IPS DF 6.9 (cell line): Measurements from ENCODE around the gene INPP5A.

Source experiments
- DNase-seq: peaks from one replicate; pipeline ENCODE4 v3.0.0-alpha.2; 2013; ENCODE audit warnings: low read depth, low spot score
- H3K27ac ChIP-seq: one replicate; pipeline ENCODE4 v1.5.1; 2013; ENCODE audit warnings: low read length, control low read depth
- H3K27me3 ChIP-seq: 2 replicates; pipeline ENCODE4 v1.6.1; 2013; ENCODE audit warnings: mild to moderate bottlenecking, low read length; ENCODE audit not compliant: control insufficient read depth, insufficient read depth
- H3K36me3 ChIP-seq: 2 replicates; pipeline ENCODE4 v1.6.1; 2013; ENCODE audit warnings: low read length; ENCODE audit not compliant: control insufficient read depth, insufficient read depth
- H3K4me1 ChIP-seq: 2 replicates; pipeline ENCODE4 v1.6.1; 2013; ENCODE audit warnings: low read length; ENCODE audit not compliant: control insufficient read depth, insufficient read depth
- H3K4me3 ChIP-seq: 2 replicates; pipeline ENCODE4 v1.5.1; 2013; ENCODE audit warnings: mild to moderate bottlenecking, low read length
- H3K9me3 ChIP-seq: 2 replicates; pipeline ENCODE4 v1.6.1; 2013; ENCODE audit warnings: low read length, inconsistent platforms; ENCODE audit not compliant: control insufficient read depth, insufficient read depth
- WGBS: extraction: QIAGEN DNeasy Blood & Tissue Kit; methylation state at CpG from one replicate; pipeline ENCODE4 v1.1.7; 2013; ENCODE audit warnings: mixed read lengths, missing lambda C conversion rate; ENCODE audit not compliant: insufficient read length, insufficient coverage; 5-methylcytosine and 5-hydroxymethylcytosine counted together

INPP5A gene

DNA sequence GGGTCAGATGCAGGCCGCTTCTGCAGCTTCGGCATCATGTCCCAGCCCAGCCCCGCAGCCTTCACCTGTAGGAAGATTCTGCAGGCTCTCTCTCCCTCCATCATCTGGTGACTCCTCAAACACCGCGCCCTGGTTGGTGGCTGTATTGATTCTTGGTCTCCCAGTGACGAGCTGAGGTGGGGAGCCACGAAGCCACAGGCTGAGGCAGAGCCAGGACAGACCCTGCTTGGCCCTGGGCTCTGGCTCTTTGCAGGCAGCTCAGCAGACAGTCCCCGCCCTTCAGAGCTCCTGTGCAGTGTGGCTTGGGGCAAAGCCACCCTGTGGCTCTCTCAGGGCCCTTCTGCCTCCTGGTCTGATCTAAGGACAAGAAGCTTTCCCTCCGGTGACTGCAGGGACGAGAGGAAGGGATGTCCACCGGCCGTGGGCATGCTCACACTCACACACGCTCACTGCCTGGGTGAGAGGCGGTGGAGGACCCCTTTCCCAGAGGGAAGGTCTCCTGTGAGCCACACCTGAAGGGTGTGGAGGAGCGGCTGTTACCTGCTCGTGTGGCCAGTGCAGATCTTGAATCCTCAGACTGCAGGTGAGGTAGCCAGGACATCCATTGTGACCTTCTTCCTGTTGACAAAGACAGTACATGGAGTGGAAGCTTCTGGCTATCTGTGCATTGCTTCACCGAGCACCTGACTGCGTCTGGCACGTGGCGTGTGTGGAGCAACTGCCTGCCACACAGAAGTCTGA, 79.6 kb downstream of the INPP5A start:
- Histone ChIP-seq H3K27me3 (no peaks in the 10 kb centered on the region), H3K4me3 (no peak overlapping the region), H3K27ac (no peak overlapping the region), H3K4me1 (no peaks in the 10 kb centered on the region; the same call in 1 of the 2 replicates), H3K36me3 (no peaks in the 10 kb centered on the region; the same call in 1 of the 2 replicates), H3K9me3 (no peaks in the 10 kb centered on the region; the same call in 1 of the 2 replicates)
- no CpG with 5 or more reads among the region's 20 CpGs for WGBS
- no peak for DNase-seq

DNA sequence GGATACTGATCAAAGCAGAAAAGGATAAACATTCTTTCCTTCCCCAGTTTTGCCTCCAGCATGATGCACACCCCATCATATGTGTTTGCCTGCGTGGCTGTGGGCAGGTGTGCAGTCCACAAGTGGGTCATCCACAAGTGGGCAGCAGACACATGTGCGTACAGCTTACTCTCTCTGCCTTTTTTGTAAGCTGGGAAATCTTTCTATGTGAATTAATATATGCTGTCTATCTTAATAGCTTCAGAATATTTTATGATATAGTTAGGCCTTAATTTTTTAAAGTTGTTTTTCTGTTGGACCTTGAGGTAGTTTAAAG, 80.1 kb downstream of the INPP5A start:
- H3K36me3 ChIP-seq = no peaks in the 10 kb centered on the region; the same call in 1 of the 2 replicates
- H3K4me1 ChIP-seq = no peaks in the 10 kb centered on the region
- no peak for DNase-seq
- no peaks in the 10 kb centered on the region; the same call in 1 of the 2 replicates for H3K9me3 ChIP-seq
- H3K27me3 ChIP-seq = no peaks in the 10 kb centered on the region
- WGBS = no CpG with 5 or more reads among the region's 2 CpGs
- H3K27ac ChIP-seq = no peak overlapping the region
- H3K4me3 ChIP-seq = no peak overlapping the region

DNA sequence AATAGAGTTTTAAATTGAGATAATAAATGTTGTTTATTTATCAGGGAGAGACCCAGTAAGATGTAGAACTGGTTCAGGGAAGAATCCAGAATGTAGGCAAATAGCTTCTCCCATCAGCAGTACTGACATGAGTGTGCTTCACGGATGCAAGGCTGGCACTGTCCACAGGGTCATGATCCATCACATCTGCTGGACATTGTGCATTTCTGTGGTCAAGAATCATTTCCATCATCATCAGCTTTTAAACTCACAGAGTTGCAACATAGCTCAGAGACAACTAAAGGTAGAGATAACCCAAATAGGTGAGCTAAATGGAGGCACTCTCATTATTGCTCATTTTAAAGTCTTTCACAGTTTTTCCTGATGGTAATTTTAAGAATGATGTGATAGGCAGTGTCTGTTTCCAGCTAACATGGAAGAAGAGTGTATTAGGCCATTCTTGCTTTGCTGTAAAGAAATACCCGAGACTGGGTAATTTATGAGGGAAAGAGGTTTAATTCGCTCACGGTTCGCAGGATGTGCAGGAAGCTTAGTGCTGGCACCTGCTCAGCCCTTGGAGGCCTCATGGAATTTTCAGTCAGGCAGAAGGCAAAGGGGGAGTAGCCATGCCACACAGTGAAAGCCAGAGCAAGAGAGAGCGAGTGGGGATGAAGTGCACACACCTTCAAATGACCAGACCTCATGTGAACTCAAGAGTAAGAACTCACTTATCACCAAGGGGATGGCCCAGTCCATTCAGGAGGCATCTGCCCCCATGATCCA, 80.8 kb downstream of the INPP5A start:
- no peak for DNase-seq
- Histone ChIP-seq H3K36me3 (no peaks in the 10 kb centered on the region; the same call in 1 of the 2 replicates), H3K4me1 (no peaks in the 10 kb centered on the region), H3K9me3 (no peaks in the 10 kb centered on the region; the same call in 1 of the 2 replicates), H3K27ac (no peak overlapping the region), H3K4me3 (no peak overlapping the region), H3K27me3 (no peaks in the 10 kb centered on the region)
- WGBS = no CpG with 5 or more reads among the region's 6 CpGs

DNA sequence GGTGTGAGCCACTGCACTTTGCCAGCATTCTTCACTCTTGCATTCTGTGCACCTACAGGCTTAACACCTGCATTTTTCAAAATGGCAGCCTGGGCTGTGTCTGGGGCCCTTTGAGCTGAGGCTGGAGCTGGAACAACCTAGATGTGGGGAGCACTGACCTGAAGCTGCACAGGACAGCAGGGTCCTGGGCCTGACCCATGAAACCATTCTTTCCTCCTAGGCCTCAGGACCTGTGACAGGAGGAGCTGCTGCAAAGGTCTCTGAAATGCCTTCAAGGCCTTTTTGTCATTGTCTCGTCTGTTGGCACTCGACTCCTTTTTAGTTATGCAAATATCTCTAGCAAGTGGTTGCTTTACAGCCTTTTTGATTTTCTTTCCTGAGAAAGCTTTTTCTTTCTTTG, 82.3 kb downstream of the INPP5A start:
- Histone ChIP-seq H3K27ac (no peak overlapping the region), H3K27me3 (no peaks in the 10 kb centered on the region), H3K4me1 (peaks cover 2% of the 10 kb centered on the region; the same call in 1 of the 2 replicates), H3K36me3 (no peaks in the 10 kb centered on the region; the same call in 1 of the 2 replicates), H3K4me3 (no peak overlapping the region), H3K9me3 (no peaks in the 10 kb centered on the region; the same call in 1 of the 2 replicates)
- no peak for DNase-seq
- no CpG with 5 or more reads among the region's 2 CpGs for WGBS

DNA sequence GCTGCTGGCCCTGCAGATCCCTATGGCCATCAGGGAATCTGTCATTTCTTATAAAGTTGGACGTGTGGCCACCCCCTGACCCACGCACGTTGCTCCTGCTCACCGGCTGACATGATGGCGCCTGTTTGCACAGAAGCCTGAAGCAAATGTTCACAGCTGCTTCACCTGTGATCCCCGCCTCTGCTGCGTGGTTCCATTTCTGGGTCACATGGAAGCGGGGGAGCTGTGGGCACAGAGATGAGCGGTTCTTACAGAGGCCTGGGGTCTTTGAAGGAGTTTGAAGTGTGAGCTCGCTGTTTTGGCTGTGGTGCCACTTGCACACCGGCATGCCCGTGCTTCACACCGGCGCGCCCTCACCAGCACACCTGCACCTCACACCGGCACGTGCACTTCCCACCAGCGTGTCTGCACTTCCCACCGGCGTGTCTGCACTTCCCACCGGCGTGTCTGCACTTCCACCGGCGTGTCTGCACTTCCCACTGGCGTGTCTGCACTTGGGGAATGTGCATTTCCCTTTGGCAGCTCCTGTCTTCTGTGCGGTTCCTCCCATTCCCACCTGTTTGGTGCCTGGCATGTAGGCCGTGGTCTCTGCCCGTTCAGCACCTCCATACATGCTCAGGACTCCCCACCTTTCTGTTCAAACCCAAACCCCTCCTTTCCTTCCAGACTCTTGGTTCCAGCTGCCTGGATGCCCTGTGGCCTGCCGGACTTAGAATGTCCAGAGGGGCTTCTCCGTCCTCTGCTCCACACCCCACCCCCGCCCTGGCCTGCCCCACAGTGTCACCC, 86.7 kb downstream of the INPP5A start:
- Histone ChIP-seq H3K27me3 (no peaks in the 10 kb centered on the region), H3K4me1 (peaks cover 4% of the 10 kb centered on the region; the same call in 1 of the 2 replicates), H3K36me3 (no peaks in the 10 kb centered on the region), H3K27ac (no peak overlapping the region), H3K9me3 (no peaks in the 10 kb centered on the region), H3K4me3 (no peak overlapping the region)
- no peak for DNase-seq
- WGBS = no CpG with 5 or more reads among the region's 31 CpGs

DNA sequence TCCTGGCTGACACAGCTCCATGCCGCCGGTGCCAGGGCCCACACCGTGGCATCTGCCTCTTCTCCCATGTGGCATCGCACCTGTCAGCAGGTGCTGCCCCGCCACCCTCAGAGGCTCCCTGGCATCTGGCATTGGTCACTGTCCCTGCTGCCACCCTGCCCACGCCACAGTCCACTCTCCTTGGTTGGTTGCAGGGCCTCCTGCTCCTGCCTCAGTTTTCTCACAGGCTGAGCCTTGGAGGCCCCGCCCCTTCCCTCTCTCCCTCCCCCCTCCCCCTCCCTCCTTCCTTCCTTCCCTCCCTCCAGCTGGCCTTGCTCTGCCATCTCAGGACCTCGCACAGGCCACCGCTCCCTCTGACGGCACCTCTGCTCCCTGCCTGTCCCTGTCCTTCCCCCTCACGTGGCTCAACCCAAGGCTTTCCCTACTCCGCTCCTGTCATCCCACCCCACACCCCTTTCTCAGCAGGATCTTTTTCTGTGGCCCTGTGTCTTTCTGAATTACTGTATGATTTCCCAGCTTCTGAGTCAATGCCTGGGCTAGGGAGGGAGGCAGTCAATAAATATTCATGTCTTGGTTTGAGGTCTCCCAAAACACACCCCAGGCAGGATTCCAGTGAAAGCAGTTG, 87.4 kb downstream of the INPP5A start:
- no peak overlapping the region for H3K27ac ChIP-seq
- no peak for DNase-seq
- no peaks in the 10 kb centered on the region for H3K36me3 ChIP-seq
- no peaks in the 10 kb centered on the region for H3K9me3 ChIP-seq
- WGBS = no CpG with 5 or more reads among the region's 12 CpGs
- no peak overlapping the region for H3K4me3 ChIP-seq
- H3K27me3 ChIP-seq = no peaks in the 10 kb centered on the region
- peaks cover 4% of the 10 kb centered on the region; the same call in 1 of the 2 replicates for H3K4me1 ChIP-seq

DNA sequence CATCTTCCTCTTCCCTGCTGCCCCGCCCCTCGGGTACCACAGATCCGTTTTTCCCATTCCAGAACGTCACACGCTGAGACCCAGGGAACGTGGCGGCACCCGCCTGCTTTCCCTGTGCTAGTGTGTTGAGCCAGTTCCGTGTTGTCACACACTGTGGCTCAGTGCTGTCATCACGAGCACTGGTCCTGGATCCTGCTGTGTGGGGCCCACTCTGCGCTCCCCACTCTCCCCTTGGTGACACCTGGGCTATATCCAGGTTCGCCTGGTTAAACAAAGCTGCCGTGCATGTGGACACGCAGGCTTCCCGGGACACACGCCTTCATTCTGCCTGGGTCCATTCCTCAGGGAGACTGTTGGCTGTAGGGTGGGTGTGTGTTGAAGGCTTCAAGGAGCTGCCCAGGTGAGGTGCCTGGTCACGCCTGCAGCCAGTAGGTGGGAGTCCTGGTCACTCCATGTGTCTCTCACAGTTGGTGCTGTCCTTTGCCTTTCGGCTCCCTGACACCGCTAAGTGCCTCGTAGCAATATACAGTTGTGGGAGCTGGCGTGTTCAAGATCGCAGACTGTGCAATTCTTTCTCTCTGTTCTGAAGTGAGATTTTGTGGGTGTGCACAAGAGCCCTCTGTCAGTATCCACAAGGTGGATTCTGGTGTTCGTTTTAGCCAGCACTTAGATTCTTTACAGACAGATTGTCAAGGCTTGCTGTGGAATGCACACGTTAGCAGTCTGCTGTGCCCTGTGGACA, 88.6 kb downstream of the INPP5A start:
- H3K27ac ChIP-seq = no peak overlapping the region
- H3K4me3 ChIP-seq = no peak overlapping the region
- H3K27me3 ChIP-seq = no peaks in the 10 kb centered on the region
- no peak for DNase-seq
- H3K9me3 ChIP-seq = no peaks in the 10 kb centered on the region
- no peaks in the 10 kb centered on the region for H3K36me3 ChIP-seq
- WGBS = no CpG with 5 or more reads among the region's 24 CpGs
- H3K4me1 ChIP-seq = peaks cover 4% of the 10 kb centered on the region; the same call in 1 of the 2 replicates

DNA sequence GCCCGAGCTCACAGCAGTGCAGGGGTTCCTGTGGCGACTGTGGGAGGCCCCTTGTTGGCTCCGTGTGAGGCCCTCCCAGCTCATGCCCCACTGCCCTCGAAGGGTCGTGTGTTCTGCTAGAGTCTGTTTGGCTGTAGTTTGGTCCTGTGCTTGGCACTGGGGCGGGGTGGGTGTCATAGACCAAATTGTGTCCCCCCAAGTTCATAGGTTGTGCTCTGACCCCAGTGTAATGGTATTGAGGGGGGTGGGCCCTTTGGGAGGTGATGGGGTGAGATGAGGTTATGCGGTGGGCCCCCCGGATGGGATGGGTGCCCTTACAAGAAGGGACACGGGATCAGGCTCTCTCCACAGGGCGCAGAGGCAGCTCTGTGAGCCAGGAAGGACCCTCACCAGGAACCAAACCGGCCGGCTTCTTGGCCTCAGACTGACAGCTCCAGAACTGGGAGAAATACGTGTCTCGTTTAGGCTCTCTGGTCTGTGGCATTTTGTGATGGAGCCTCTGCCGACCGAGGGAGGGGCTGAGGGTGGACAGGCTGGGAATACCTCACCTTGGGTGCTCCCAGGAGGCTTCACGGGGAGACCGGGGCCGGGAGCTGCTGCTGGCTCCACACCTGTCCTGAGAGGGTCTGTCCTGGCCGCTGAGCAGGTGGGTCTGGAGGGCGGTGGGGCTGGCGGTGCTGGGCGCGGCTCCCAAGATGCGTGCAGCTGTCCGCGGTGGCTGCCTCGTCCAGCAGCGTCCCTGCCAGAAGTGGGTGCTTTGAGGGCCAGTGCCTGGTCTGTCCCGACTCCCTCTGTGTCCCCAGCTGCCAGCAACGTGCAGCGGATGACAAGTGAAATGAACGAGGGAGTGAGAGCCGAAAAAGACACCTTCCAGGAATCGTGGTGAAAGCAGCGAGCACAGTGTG, 89.4 kb downstream of the INPP5A start:
- WGBS = no CpG with 5 or more reads among the region's 36 CpGs
- no peak for DNase-seq
- H3K27me3 ChIP-seq = no peaks in the 10 kb centered on the region
- H3K27ac ChIP-seq = no peak overlapping the region
- no peaks in the 10 kb centered on the region for H3K36me3 ChIP-seq
- H3K4me1 ChIP-seq = peaks cover 4% of the 10 kb centered on the region; the same call in 1 of the 2 replicates
- no peaks in the 10 kb centered on the region for H3K9me3 ChIP-seq
- H3K4me3 ChIP-seq = no peak overlapping the region
